Panc1 (cell line): ENCODE results near the gene PTPN2. TPM values are rescaled to one million over a fixed set of nuclear protein-coding genes. Genes with fewer than 3 reads are reported as not detected.

Source experiments
- ATAC-seq: fragments of 200-7000 bp; cut with Tn5 transposase; 2 replicates; pipeline ENCODE4 v1.9.1; 2020; ENCODE audit warnings: mild to moderate bottlenecking, moderate library complexity
- BruUV-seq: library from RNA; stranded (reverse); fragments of 400-500 nt; replicated peaks from 2 replicates; lab custom pipeline; 2021; lab: Mats Ljungman, UMichigan
- CTCF ChIA-PET: fragments of 300-600 bp; sonication (Branson Sonifier 250); formaldehyde crosslinking; loops from one replicate; lab custom pipeline; 2022; ENCODE audit warnings: antibody characterized with exemption; lab: Charles Lee
- POLR2A ChIA-PET: fragments of 300-600 bp; sonication (Branson Sonifier 250); formaldehyde crosslinking; loops from one replicate; lab custom pipeline; 2022; ENCODE audit warnings: antibody characterized with exemption; lab: Charles Lee
- DNase-seq: peaks from one replicate; pipeline ENCODE4 v3.0.0-alpha.2; 2010; ENCODE audit warnings: low read depth, low spot score
- H3K27ac ChIP-seq: 2 replicates; pipeline ENCODE4 v1.5.1; 2011; ENCODE audit warnings: mild to moderate bottlenecking, low read length, inconsistent platforms
- H3K27me3 ChIP-seq: fragments of 200-500 bp; sonication (Bioruptor generic); 2 replicates; pipeline ENCODE4 v1.6.0; 2014; ENCODE audit warnings: low read length, inconsistent platforms; ENCODE audit not compliant: control insufficient read depth, insufficient read depth
- H3K36me3 ChIP-seq: fragments of 200-500 bp; sonication (Bioruptor generic); 2 replicates; pipeline ENCODE4 v1.5.1; 2014; ENCODE audit warnings: inconsistent platforms, mild to moderate bottlenecking, low read length, moderate library complexity; ENCODE audit not compliant: control insufficient read depth, insufficient read depth
- H3K4me1 ChIP-seq: 2 replicates; pipeline ENCODE4 v1.5.1; 2011; ENCODE audit warnings: inconsistent platforms, mild to moderate bottlenecking, low read length, moderate library complexity; ENCODE audit not compliant: control insufficient read depth, insufficient read depth
- H3K4me3 ChIP-seq, 2 experiments: 2 replicates each; pipeline ENCODE4 v1.5.1; 2011 to 2012; ENCODE audit warnings: low read depth in 2 of 2, low read length in 2 of 2, mild to moderate bottlenecking in 2 of 2, inconsistent platforms in 1 of 2, moderate library complexity in 1 of 2
- H3K9me3 ChIP-seq: fragments of 200-500 bp; sonication (Bioruptor generic); 2 replicates; pipeline ENCODE4 v1.5.1; 2014; ENCODE audit warnings: low read depth, mild to moderate bottlenecking, inconsistent platforms, low read length, moderate library complexity; ENCODE audit not compliant: control insufficient read depth, insufficient read depth
- POLR2AphosphoS5 ChIP-seq: IDR thresholded peaks from 2 replicates; pipeline ENCODE4 v1.6.1; 2012; ENCODE audit warnings: mild to moderate bottlenecking, low read depth, low read length, moderate library complexity
- SIN3A ChIP-seq: IDR thresholded peaks from 2 replicates; pipeline ENCODE4 v1.6.1; 2012; ENCODE audit warnings: low read depth, mild to moderate bottlenecking, low read length, moderate library complexity, borderline replicate concordance; ENCODE audit not compliant: insufficient read depth
- TCF7L2 ChIP-seq: IDR thresholded peaks from 2 replicates; pipeline ENCODE4 v1.6.1; 2011; ENCODE audit warnings: mild to moderate bottlenecking, low read depth, low read length, inconsistent platforms
- in situ Hi-C: cut with HindIII; loops from 2 replicates; pipeline ENCODE4 v1.10.0; 2016; ENCODE audit warnings: low sequenced_read_pairs, low pct_unique_long_range_greater_than_20kb
- intact Hi-C: fragments of 100-400 bp; cut with micrococcal nuclease; formaldehyde crosslinking; loops from one replicate; pipeline ENCODE4 v1.10.0; 2022; ENCODE audit not compliant: unreplicated experiment
- total RNA-seq: library from RNA; stranded (reverse); gene quantifications from one replicate; pipeline ENCODE4 v1.2.1, GENCODE V29; 2021; ENCODE audit not compliant: unreplicated experiment
- TF ChIP-seq, protein P1 (sequence below), 2 experiments: IDR thresholded peaks; 2 replicates each; pipeline ENCODE4 v1.6.1; 2011 to 2012; ENCODE audit warnings: low read depth in 2 of 2, control low read depth in 1 of 2, low read length in 1 of 2, mild to moderate bottlenecking in 1 of 2, moderate library complexity in 1 of 2; ENCODE audit not compliant: insufficient read depth in 1 of 2
- TF ChIP-seq, protein P2 (sequence below): fragments of 450-650 bp; IDR thresholded peaks from 2 replicates; pipeline ENCODE4 v1.5.1; 2017; ENCODE audit warnings: mild to moderate bottlenecking

PTPN2 gene
- total RNA-seq, 1 experiment from 2014 or later, result 34.8 TPM

DNA sequence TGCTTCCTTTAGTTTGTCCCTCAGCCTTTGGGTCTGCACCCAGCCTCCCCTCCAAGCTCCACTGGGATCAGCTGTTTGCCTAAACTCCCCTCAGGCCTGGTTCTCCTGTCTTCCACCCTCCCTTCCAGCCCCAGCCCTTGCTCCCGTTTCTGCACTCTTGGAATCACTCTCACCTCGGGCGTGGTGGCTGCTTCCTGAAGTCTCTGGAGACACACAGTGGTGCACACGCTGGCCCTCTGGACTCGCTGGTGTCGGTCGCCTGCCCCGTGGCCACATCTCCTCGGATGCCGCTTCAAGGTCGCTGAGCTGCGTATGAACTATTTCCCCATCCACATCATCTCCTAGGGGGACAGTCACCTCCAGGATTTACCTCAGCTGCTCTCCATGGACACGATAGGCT lies 134.9 kb downstream of the PTPN2 start:
- Histone ChIP-seq H3K27me3 (no peaks in the 10 kb centered on the region), H3K4me1 (peaks cover 4% of the 10 kb centered on the region; the same call in 1 of the 2 replicates), H3K4me3 (no peak overlapping the region), H3K9me3 (no peaks in the 10 kb centered on the region), H3K36me3 (no peaks in the 10 kb centered on the region), H3K27ac (no peak overlapping the region)
- intact Hi-C loops, result no loop called here
- DNase-seq, result no peak
- no peak for ATAC-seq
- in situ Hi-C loops, result no loop called here
- POLR2A ChIA-PET, result no interaction called here
- TF ChIP-seq SIN3A (no peak), POLR2AphosphoS5 (no peak), TCF7L2 (no peak)
- TF ChIP-seq, protein P1, sequence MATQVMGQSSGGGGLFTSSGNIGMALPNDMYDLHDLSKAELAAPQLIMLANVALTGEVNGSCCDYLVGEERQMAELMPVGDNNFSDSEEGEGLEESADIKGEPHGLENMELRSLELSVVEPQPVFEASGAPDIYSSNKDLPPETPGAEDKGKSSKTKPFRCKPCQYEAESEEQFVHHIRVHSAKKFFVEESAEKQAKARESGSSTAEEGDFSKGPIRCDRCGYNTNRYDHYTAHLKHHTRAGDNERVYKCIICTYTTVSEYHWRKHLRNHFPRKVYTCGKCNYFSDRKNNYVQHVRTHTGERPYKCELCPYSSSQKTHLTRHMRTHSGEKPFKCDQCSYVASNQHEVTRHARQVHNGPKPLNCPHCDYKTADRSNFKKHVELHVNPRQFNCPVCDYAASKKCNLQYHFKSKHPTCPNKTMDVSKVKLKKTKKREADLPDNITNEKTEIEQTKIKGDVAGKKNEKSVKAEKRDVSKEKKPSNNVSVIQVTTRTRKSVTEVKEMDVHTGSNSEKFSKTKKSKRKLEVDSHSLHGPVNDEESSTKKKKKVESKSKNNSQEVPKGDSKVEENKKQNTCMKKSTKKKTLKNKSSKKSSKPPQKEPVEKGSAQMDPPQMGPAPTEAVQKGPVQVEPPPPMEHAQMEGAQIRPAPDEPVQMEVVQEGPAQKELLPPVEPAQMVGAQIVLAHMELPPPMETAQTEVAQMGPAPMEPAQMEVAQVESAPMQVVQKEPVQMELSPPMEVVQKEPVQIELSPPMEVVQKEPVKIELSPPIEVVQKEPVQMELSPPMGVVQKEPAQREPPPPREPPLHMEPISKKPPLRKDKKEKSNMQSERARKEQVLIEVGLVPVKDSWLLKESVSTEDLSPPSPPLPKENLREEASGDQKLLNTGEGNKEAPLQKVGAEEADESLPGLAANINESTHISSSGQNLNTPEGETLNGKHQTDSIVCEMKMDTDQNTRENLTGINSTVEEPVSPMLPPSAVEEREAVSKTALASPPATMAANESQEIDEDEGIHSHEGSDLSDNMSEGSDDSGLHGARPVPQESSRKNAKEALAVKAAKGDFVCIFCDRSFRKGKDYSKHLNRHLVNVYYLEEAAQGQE (IDR thresholded peaks at IDR 0.05; ENCODE audit: insufficient read depth in 1 of 2, low read depth in 2 of 2, low read length in 1 of 2), result no peak
- TF ChIP-seq, protein P2, sequence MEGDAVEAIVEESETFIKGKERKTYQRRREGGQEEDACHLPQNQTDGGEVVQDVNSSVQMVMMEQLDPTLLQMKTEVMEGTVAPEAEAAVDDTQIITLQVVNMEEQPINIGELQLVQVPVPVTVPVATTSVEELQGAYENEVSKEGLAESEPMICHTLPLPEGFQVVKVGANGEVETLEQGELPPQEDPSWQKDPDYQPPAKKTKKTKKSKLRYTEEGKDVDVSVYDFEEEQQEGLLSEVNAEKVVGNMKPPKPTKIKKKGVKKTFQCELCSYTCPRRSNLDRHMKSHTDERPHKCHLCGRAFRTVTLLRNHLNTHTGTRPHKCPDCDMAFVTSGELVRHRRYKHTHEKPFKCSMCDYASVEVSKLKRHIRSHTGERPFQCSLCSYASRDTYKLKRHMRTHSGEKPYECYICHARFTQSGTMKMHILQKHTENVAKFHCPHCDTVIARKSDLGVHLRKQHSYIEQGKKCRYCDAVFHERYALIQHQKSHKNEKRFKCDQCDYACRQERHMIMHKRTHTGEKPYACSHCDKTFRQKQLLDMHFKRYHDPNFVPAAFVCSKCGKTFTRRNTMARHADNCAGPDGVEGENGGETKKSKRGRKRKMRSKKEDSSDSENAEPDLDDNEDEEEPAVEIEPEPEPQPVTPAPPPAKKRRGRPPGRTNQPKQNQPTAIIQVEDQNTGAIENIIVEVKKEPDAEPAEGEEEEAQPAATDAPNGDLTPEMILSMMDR, result no peak
- BruUV-seq, result no TSS peak
- CTCF ChIA-PET, result no interaction called here

DNA sequence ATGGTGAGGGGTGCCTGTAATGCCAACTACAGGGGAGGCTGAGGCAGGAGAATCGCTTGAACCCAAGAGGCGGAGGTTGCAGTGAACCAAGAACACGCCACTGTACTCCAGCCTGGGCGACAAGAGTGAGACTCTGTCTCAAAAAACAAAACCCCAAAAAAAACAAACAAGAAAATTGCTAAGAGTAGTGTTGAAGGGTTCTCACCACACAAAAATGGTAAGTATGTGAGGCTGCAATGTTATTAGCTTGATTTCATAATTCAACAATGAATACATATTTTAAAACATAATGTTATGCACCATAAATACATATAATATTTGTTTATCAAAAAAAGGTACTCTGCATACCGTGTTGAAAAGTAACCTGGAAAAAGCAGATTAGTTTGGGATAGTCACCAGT lies 135.4 kb downstream of the PTPN2 start:
- in situ Hi-C loops, result no loop called here
- BruUV-seq, result no TSS peak
- intact Hi-C loops, result no loop called here

More for the DNA sequence above, 135.4 kb downstream of the PTPN2 start:
- Histone ChIP-seq H3K27me3 (no peaks in the 10 kb centered on the region), H3K27ac (no peak overlapping the region), H3K36me3 (no peaks in the 10 kb centered on the region), H3K4me3 (no peak overlapping the region), H3K4me1 (peaks cover 4% of the 10 kb centered on the region; the same call in 1 of the 2 replicates), H3K9me3 (no peaks in the 10 kb centered on the region)
- TF ChIP-seq, protein P2, result no peak
- TF ChIP-seq POLR2AphosphoS5 (no peak), TCF7L2 (no peak), SIN3A (no peak)
- TF ChIP-seq, protein P1 (IDR thresholded peaks at IDR 0.05; ENCODE audit: insufficient read depth in 1 of 2, low read depth in 2 of 2, low read length in 1 of 2), result no peak
- ChIA-PET POLR2A (no interaction called here), CTCF (no interaction called here)
- ATAC-seq, result no peak
- DNase-seq, result no peak
